Fibroblast of lung (primary cell): ENCODE measurements around the gene WDR44.

Experiments used
- CTCF ChIP-seq, 2 donors: IDR thresholded peaks in 1 of 2; conservative IDR thresholded peaks in 1 of 2; 1 replicate in 1 of 2; 2 replicates in 1 of 2; pipeline ENCODE4 v1.5.1; 2011 to 2012; ENCODE audit warnings: low read length in 2 of 2, control low read depth in 1 of 2, inconsistent platforms in 1 of 2, low read depth in 1 of 2, mild to moderate bottlenecking in 1 of 2
- EZH2 ChIP-seq: IDR thresholded peaks from 2 replicates; pipeline ENCODE4 v1.5.1; 2012; ENCODE audit warnings: low read length, control low read depth, mild to moderate bottlenecking; ENCODE audit errors: missing control alignments

DNA sequence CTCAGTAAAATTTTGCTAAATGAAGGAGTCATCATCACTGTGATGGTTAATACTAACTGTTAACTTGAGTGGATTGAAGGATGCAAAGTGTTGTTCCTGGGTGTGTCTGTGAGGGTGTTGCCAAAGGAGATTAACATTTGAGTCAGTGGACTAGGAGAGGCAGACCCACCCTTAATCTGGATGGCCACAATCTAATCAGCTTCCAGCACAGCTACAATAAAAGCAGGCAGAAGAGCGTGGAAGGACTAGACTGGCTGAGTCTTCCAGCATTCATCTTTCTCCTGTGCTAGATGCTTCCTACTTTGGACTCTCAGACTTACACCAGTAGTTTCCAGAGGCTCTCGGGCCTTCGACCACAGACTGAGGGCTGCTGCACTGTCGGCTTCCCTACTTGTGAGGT lies 21.3 kb upstream of the WDR44 start:
- TF ChIP-seq CTCF (conservative IDR thresholded peaks at IDR 0.05 in 1 of 2, IDR thresholded peaks at IDR 0.05 in 1 of 2; ENCODE audit: low read depth in 1 of 2, low read length in 2 of 2) (no peak), EZH2 (no peak)
